DND-41 (cell line): Measurements from ENCODE around the gene EXOC1L.

Experiments used
- CTCF ChIP-seq: IDR thresholded peaks from 2 replicates; pipeline ENCODE4 v1.5.1; 2012; ENCODE audit warnings: borderline replicate concordance, low read length, moderate library complexity, mild to moderate bottlenecking; ENCODE audit not compliant: poor library complexity, severe bottlenecking; ENCODE audit errors: extremely low read depth
- EZH2 ChIP-seq: IDR thresholded peaks from 3 replicates; pipeline ENCODE4 v1.6.1; 2012; ENCODE audit warnings: borderline replicate concordance, low read depth, mild to moderate bottlenecking, moderate library complexity, low read length, inconsistent platforms; ENCODE audit not compliant: severe bottlenecking

GRCh38 chr4:55838356-55838755 lies 18.8 kb downstream of the EXOC1L start:
- TF ChIP-seq CTCF (no peak), EZH2 (no peak)
